Neural cell (in vitro differentiated cells): ENCODE measurements around the gene CXCR3. TPM values are rescaled to one million over a fixed set of nuclear protein-coding genes. Genes with fewer than 3 reads are reported as not detected.

Source experiments
- H2AFZ ChIP-seq: fragments of 200-600, 300-800 bp; sonication (generic), shearing (Covaris generic); 2 replicates; pipeline ENCODE4 v1.6.0; 2014; ENCODE audit warnings: low read depth, mild to moderate bottlenecking, antibody characterized with exemption, low read length, moderate library complexity
- H3F3A ChIP-seq: fragments of 200-600 bp; shearing (Covaris generic); 2 replicates; pipeline ENCODE4 v1.6.1; 2016; ENCODE audit warnings: mild to moderate bottlenecking, moderate library complexity, mixed read lengths, antibody characterized with exemption, low read length; ENCODE audit not compliant: insufficient read depth, poor library complexity, severe bottlenecking
- H3K27ac ChIP-seq: fragments of 200-600, 300-800 bp; sonication (generic), shearing (Covaris generic); 2 replicates; pipeline ENCODE4 v1.5.1; 2014; ENCODE audit warnings: mild to moderate bottlenecking, low read length, moderate library complexity
- H3K27me3 ChIP-seq: fragments of 300-800, 200-600 bp; sonication (generic), shearing (Covaris generic); 2 replicates; pipeline ENCODE4 v1.6.0; 2014; ENCODE audit warnings: mild to moderate bottlenecking, low read depth, low read length, moderate library complexity; ENCODE audit not compliant: insufficient read depth
- H3K36me3 ChIP-seq: fragments of 300-800, 200-600 bp; sonication (generic), shearing (Covaris generic); 2 replicates; pipeline ENCODE4 v1.5.1; 2014; ENCODE audit warnings: mild to moderate bottlenecking, antibody characterized with exemption, low read length, moderate library complexity; ENCODE audit not compliant: insufficient read depth
- H3K4me2 ChIP-seq: fragments of 300-800, 200-600 bp; sonication (generic), shearing (Covaris generic); 2 replicates; pipeline ENCODE4 v1.6.0; 2014; ENCODE audit warnings: mild to moderate bottlenecking, low read length
- H3K4me3 ChIP-seq: fragments of 300-800, 200-600 bp; sonication (generic), shearing (Covaris generic); 2 replicates; pipeline ENCODE4 v1.5.1; 2014; ENCODE audit warnings: mild to moderate bottlenecking, low read length, moderate library complexity
- H3K79me2 ChIP-seq: fragments of 200-600 bp; shearing (Covaris generic); replicated peaks from 2 replicates; pipeline ENCODE4 v1.6.0; 2014; ENCODE audit warnings: mild to moderate bottlenecking, low read length, moderate library complexity; ENCODE audit not compliant: insufficient read depth
- H3K9ac ChIP-seq: fragments of 300-800, 200-600 bp; sonication (generic), shearing (Covaris generic); 2 replicates; pipeline ENCODE4 v1.6.1; 2016; ENCODE audit warnings: mild to moderate bottlenecking, low read length, mixed read lengths
- H3K9me2 ChIP-seq: fragments of 200-600 bp; shearing (Covaris generic); 2 replicates; pipeline ENCODE4 v1.6.1; 2016; ENCODE audit warnings: mild to moderate bottlenecking, low read length, mixed read lengths; ENCODE audit not compliant: insufficient read depth
- H3K9me3 ChIP-seq: fragments of 200-600, 300-800 bp; sonication (generic), shearing (Covaris generic); 2 replicates; pipeline ENCODE4 v1.6.1; 2016; ENCODE audit warnings: mild to moderate bottlenecking, mixed run types, low read length, moderate library complexity, mixed read lengths
- H4K20me1 ChIP-seq: fragments of 200-600 bp; shearing (Covaris generic); 2 replicates; pipeline ENCODE4 v1.6.1; 2016; ENCODE audit warnings: mild to moderate bottlenecking, mixed run types; ENCODE audit not compliant: insufficient read depth
- CTCF ChIP-seq: fragments of 450-650 bp; IDR thresholded peaks from 2 replicates; pipeline ENCODE4 v1.5.1; 2014; ENCODE audit warnings: antibody characterized with exemption, mild to moderate bottlenecking, moderate library complexity; ENCODE audit not compliant: poor library complexity, severe bottlenecking
- EP300 ChIP-seq: fragments of 450-650 bp; conservative IDR thresholded peaks from 2 replicates; pipeline ENCODE4 v1.6.1; 2014; ENCODE audit warnings: antibody characterized with exemption, mild to moderate bottlenecking, moderate library complexity; ENCODE audit not compliant: poor library complexity, severe bottlenecking
- EZH2 ChIP-seq: fragments of 200-600, 300-800 bp; shearing (Covaris generic), sonication (generic); IDR thresholded peaks from 2 replicates; pipeline ENCODE4 v1.6.1; 2014; ENCODE audit warnings: antibody characterized with exemption, low read length, borderline replicate concordance, mild to moderate bottlenecking; ENCODE audit not compliant: insufficient read depth, poor library complexity, severe bottlenecking
- MXI1 ChIP-seq: fragments of 450-650 bp; conservative IDR thresholded peaks from 2 replicates; pipeline ENCODE4 v1.6.1; 2014; ENCODE audit warnings: antibody characterized with exemption, mild to moderate bottlenecking; ENCODE audit not compliant: poor library complexity, severe bottlenecking
- POLR2AphosphoS5 ChIP-seq: IDR thresholded peaks from 2 replicates; pipeline ENCODE4 v1.6.1; 2012
- RAD21 ChIP-seq: fragments of 450-650 bp; conservative IDR thresholded peaks from 2 replicates; pipeline ENCODE4 v1.6.1; 2014; ENCODE audit warnings: antibody characterized with exemption, mild to moderate bottlenecking, moderate library complexity
- REST ChIP-seq: IDR thresholded peaks from 2 replicates; pipeline ENCODE4 v1.6.1; 2012; ENCODE audit warnings: borderline replicate concordance
- SMC3 ChIP-seq: fragments of 450-650 bp; conservative IDR thresholded peaks from 2 replicates; pipeline ENCODE4 v1.6.1; 2014; ENCODE audit warnings: antibody characterized with exemption, mild to moderate bottlenecking, moderate library complexity; ENCODE audit not compliant: poor library complexity
- TAF1 ChIP-seq: IDR thresholded peaks from 2 replicates; pipeline ENCODE4 v1.6.1; 2012; ENCODE audit warnings: low read depth
- polyA plus RNA-seq: library from polyadenylated mRNA; depleted of rRNA; stranded (reverse); fragments of >200 nt; gene quantifications from 2 replicates; pipeline ENCODE4 v1.2.3, GENCODE V29; 2014

CXCR3 gene
- polyA plus RNA-seq, 1 donor from 2014 or later, result not detected

- Histone ChIP-seq H3K4me3 (no peak overlapping the region), H3K36me3 (no peaks in the 10 kb centered on the region), H3F3A (no peaks in the 10 kb centered on the region), H3K79me2 (no peaks in the 10 kb centered on the region), H3K27me3 (no peaks in the 10 kb centered on the region), H4K20me1 (no peaks in the 10 kb centered on the region), H3K9ac (no peak overlapping the region), H3K27ac (no peak overlapping the region), H2AFZ (no peak overlapping the region), H3K9me3 (no peaks in the 10 kb centered on the region), H3K4me2 (no peak overlapping the region), H3K9me2 (no peaks in the 10 kb centered on the region)
- no peak for TF ChIP-seq EZH2
- TF ChIP-seq SMC3, result no peak
- TF ChIP-seq RAD21, result no peak
- no peak for TF ChIP-seq TAF1
- TF ChIP-seq POLR2AphosphoS5, result no peak
- no peak for TF ChIP-seq REST
- no peak for TF ChIP-seq CTCF
- TF ChIP-seq EP300, result no peak
- no peak for TF ChIP-seq MXI1
Observed at GRCh38 chrX:71636438-71637252, 18.3 kb upstream of the CXCR3 start.

- Histone ChIP-seq H3K27me3 (no peaks in the 10 kb centered on the region), H3K4me2 (no peak overlapping the region), H3K4me3 (no peak overlapping the region), H2AFZ (no peak overlapping the region), H3K9me2 (no peaks in the 10 kb centered on the region), H3F3A (no peaks in the 10 kb centered on the region), H3K9me3 (no peaks in the 10 kb centered on the region), H3K9ac (no peak overlapping the region), H3K27ac (no peak overlapping the region), H3K36me3 (no peaks in the 10 kb centered on the region), H3K79me2 (no peaks in the 10 kb centered on the region), H4K20me1 (no peaks in the 10 kb centered on the region)
- no peak for TF ChIP-seq RAD21
- TF ChIP-seq POLR2AphosphoS5, result no peak
- no peak for TF ChIP-seq REST
- no peak for TF ChIP-seq EP300
Observed at GRCh38 chrX:71634366-71634765, 16.1 kb upstream of the CXCR3 start.
